SIG-M5 treated with dmso at 0.1 percent for 504 hours (cell line): Measurements from ENCODE around the gene IMPDH2.
"Not testable (repeated sequence)": the region's sequence is repeated elsewhere in the genome, so short reads cannot be mapped to it uniquely, and the experiment has no call there.

Experiments used
- DNase-seq: peaks from one replicate; lab custom pipeline; 2025; ENCODE audit not compliant: unreplicated experiment; lab: John Stamatoyannopoulos, UW

The IMPDH2 gene

GRCh38 chr3:49021813-49022687 is 7.1 kb downstream of the IMPDH2 start, which contains the start of gene NDUFAF3:
NDUFAF3 (plus strand) TSS chr3:49022121; CDS start chr3:49022145, 24 bp downstream.
- peak; percentile 78 for DNase-seq

DNA sequence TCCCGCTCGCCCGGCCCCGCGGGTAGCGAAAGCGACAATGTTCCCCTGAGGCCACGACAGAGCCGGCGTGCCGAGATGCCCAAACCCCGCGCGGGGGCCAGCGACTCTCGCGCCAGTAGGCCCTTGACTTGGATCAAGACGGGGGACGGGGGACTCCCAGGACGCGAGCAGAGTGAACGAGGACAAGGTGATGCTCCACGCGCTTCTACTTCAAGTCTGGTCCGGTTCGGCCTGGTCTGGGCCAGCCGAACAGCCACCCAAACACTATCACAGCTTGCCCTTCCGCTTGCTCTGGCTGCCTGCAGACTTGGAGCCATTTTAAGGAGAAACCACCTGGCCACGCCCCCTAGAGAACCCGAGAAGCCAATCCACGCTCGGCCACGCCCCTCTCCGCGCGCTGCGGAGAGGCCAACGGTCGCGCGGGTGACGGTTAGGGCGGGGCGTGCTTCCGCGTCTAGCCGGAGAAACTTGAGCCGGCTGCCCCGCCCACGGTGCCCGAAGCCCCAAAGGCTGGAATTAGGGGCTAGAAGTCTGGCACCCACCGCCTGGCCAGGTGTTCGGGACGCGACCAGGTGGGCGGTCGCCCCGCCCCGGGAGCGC is 7.9 kb downstream of the IMPDH2 start:
- peak; percentile 95 for DNase-seq

DNA sequence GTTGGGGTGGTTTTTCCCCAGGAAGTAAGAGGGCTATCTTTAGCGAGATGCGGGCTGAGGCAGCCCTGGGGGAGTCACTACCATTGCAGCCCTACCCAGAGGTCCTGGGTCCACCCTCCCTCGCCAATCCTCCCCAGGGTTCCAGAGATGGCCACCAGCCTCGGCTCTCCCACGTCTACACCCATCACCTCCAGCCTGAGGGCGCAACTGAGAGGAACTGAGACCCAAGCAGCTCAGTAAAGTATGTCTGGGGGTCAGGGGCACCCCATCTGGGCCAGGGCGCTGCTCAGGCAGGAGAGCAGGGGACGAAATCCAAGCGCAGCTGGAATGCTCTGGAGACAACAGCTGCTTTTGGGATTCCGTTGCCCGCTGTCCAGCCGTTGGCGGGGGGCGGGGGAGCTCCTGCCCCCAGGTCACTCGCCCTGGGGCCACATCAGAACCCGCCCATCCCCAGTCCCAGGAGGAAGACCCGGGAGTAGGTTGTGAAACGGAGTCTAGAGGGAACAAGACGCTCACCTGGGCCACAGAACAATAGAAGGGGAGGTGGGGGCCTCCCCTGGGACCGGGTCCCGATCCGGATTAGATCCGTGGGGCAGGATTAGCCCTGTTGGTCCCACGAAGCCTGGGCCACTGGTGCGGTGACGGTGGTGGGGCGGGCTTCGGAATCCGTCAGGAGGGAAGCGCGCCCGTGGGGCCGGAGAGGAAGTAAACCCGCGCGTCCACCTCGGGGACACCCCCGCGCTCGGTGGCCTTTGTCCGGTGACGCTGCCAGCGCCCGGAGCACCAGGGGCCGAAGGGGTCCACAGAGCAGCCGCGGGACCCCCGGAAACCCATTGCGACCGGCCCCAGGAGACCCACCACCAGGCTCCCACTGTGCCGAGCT is 8.6 kb downstream of the IMPDH2 start:
- DNase-seq = peak; percentile 72

DNA sequence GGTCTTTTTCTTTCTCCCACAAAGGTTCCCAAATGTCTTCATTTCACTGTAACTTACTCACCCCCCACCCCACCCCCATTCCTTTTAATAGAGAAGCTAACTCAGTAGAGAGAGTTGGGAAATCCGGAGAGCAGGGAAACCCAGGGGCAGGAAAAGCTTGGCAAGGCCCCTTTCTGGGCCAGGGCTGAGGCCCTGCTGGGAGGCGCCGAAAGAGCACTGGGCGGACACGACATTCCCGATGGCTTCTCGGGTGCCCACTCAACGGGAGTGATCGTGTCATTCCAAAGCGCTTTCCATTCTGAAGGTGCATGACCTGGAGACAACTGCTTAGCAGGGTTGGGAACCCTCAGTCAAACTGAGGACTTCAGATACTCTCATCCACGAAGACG is 9.3 kb downstream of the IMPDH2 start:
- DNase-seq = peak; percentile 63

DNA sequence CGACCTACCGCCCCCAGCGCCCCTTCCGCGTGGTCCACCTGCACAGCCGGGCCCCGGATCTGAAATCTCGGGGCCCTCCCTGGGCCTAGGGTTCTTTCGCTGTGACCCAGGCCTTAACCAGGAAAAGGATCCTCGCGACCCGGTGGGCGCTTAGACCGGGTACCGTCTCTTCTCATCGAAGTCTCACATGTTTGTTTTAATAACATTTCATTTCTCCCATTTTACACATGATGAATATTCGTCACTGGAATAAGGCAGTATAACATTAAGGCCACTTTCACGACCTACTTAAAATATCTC is 10.5 kb downstream of the IMPDH2 start:
- peak; percentile 71 for DNase-seq

DNA sequence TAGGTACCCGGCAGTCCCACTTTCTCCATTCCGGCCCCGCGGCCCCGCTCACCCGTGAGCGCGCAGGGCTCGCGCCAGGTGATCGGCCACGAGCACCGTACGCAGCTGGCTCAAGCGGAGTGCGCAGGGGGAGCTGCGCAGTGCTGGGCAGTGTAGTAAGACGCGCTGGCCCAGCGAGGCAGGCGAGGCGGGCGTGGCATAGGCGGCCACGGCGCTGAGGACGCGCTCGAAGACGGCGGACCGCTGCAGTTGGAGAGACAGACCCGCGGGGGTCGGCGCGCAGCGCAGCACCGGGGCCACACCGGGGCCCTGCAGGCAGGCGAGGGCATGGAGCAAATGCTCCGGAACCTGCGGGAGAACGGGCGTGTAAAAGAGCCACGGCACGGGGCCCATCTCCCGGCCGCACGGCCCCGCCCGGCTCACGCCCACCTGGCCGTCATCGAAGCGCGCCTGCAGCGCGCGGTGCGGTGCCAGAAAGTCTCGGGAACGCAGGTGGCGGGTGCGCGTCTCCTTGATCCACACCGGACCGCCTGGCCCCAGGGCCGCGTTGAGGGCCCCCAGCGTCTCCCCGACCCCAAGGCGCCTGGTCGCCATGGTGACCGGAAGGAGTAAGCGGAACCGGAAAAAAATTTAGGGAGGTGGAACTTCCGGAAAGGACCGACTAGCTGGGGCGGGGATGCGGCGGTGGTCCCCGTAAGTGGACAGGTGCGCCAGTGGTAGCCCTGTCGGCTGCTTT is 11.1 kb downstream of the IMPDH2 start, which contains the start of gene DALRD3:
Gene DALRD3 (minus strand): TSS at position 610 of the 736 bp plus-strand sequence. CDS start 16 bp downstream, at position 594.
- peak; percentile 81 for DNase-seq

DNA sequence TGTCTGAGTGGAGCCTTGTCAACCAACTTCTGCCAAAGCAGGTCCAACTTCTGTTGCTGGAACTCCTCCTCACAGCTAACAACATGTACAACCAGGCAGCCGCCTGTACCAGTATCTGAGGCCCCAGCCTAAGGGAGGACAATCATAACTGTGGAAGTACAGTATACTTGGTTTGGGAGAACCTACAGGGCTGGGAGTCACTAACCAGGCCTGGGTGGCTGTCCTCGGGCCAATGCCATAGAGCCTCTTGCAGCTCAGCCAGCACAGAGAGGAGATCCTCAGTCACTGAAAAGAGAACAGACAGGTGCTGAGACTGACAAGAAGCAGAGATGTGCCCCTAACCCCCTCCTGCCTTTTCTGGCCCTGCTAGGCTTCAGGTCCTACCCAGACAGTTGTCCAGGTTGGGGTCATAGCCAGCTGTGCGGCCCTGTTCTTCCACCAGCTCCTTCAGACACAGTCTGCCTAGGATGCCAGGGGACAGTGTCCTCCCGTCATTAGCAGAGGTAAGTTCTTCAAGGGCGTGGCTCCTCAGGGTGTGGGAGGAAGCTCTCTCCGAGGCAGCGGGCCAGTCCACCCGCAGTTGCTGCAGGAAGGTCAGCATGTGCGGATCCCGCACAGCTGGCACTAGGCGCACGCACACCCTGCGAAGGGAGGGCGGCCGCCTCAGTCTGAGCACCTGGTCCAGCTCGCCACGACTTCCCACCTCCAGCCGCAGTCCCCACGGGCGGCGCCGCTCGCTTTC is 11.8 kb downstream of the IMPDH2 start:
- DNase-seq = peak; percentile 47

- DNase-seq = no peak
Observed at GRCh38 chr3:49016414-49017228, 12.6 kb downstream of the IMPDH2 start.

DNA sequence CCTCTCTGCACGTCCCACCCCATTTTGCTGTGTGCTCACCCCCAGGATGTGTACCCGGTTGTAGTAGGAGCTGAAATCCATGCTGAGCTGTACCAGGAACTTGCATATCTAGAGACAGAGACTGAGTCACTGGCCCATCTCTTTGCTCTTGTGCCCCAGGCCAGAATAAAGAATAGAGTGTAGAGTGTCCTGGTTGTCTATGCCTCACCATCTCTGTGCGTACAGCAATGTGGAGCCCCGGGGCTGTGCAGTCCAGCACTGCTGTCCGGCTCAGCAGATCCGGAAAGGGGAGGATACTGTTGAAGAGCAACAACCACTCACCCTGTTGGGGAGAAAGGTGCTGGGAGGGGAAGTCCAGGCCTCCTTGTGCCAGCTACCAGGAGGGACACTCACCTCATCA is 13.4 kb downstream of the IMPDH2 start:
- no peak for DNase-seq

- DNase-seq = no peak
Observed at GRCh38 chr3:49015072-49015471, 14.1 kb downstream of the IMPDH2 start.

- DNase-seq = peak; percentile 30
Observed at GRCh38 chr3:49013738-49014660, 15.2 kb downstream of the IMPDH2 start.

DNA sequence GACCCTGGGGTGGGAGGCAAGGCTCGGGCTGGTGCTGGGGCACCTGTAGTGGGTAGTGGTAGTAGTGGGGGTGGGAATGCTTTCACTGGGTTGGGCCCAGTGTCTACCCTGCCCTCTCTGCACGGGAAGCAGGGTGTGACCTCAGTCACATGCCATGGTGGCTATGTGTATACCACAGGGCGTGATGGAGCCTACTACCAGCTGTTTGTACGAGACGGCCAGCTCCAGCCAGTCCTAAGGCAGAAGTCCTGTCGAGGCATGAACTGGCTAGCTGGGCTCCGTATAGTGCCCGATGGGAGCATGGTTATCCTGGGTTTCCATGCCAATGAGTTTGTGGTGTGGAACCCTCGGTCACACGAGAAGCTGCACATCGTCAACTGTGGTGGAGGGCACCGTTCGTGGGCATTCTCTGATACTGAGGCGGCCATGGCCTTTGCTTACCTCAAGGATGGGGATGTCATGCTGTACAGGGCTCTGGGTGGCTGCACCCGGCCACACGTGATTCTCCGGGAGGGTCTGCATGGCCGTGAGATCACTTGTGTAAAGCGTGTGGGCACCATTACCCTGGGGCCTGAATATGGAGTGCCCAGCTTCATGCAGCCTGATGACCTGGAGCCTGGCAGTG is 16.0 kb downstream of the IMPDH2 start:
- DNase-seq = no peak

- no peak for DNase-seq
Observed at GRCh38 chr3:49012441-49013017, 16.7 kb downstream of the IMPDH2 start.

DNA sequence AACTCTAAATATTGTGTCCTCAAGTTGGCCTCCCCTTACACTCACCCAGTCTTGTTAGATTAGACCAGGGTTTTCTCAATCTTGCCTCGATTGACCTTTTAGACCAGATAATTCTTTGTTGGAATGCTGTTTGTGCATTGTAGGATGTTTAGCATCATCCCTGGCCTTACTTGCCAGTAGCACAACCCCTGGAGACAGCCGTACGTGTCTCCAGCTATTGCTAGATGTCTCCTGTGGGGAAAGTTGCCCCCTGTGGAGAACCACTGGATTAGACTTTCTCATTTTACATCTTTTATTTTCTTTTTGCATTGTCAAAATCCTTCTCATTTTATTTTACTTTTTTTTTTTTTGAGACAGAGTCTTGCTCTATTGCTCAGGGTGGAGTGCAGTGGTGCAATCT is 19.8 kb downstream of the IMPDH2 start:
- DNase-seq = no peak

GRCh38 chr3:49008627-49009026 is 20.6 kb downstream of the IMPDH2 start:
- not testable (repeated sequence) for DNase-seq

DNA sequence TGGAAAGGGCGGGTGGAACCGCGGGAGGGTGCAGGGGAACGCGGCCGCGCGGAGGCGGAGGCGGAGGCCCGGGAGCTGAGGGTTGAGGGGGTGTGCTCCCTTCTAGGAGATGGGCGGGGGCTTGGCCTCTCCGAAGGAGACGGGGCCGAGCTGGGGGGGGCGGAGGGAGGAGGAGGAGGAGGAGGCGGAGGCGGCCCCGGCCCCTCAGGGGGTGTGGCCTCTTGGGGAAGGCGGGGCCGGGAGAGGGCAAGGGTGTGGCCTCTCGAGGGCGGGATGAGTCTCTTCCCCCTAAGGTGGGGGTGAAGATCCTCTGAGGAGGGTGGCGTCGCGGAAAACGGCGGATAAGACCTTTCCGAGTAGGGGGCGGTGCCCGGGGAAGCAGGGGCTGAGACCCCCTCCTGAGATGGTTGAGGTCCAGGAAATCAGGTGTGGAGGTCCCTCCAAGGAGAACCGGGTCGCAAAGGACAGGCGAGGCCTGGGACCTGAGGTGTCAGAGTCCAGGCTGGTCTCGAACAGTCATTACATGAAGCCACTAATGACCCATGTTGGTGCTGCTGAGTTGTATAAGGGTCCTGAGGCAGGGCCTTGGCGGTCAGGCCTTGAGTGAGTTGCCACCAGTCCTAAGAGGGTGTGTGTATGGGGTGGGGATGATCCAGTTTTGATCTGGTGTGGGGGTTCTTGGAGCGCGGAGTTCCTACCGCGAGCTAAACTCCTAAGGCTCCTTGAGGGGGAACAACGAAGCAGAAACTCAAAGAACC is 21.2 kb downstream of the IMPDH2 start:
- peak; percentile 89 for DNase-seq
